Body of pancreas (tissue), 4 donors: ENCODE data around the gene SYT6. TPM values are rescaled to one million over a fixed set of nuclear protein-coding genes. Genes with fewer than 3 reads are reported as not detected.

ENCODE experiments used
- ATAC-seq: fragments of 150-250 bp; one replicate; pipeline ENCODE4 v1.9.1; 2016
- DNase-seq, 4 donors: peaks; one replicate each; pipeline ENCODE4 v3.0.0-alpha.2; 2019
- H3K27ac ChIP-seq, 4 donors: fragments of 200-600 bp; sonication (generic); 1 replicate in 3 of 4; 2 replicates in 1 of 4; pipeline versions ENCODE4 v1.5.1 to v1.6.1; 2016 to 2019; ENCODE audit warnings: mild to moderate bottlenecking in 1 of 4, mixed read lengths in 1 of 4, moderate library complexity in 1 of 4
- H3K27me3 ChIP-seq, 2 donors: fragments of 200-600 bp; sonication (generic); one replicate each; pipeline ENCODE4 v1.6.0; 2016; ENCODE audit warnings: mild to moderate bottlenecking in 1 of 2
- H3K36me3 ChIP-seq, 2 donors: fragments of 200-600 bp; sonication (generic); replicated peaks in 1 of 2; 2 replicates each; pipeline ENCODE4 v1.5.1; 2016; ENCODE audit warnings: low read depth in 2 of 2; ENCODE audit not compliant: insufficient read depth in 1 of 2
- H3K4me1 ChIP-seq: fragments of 200-600 bp; sonication (generic); one replicate; pipeline ENCODE4 v1.6.0; 2016
- H3K4me3 ChIP-seq, 2 donors: fragments of 200-600 bp; sonication (generic); 1 replicate in 1 of 2; 2 replicates in 1 of 2; pipeline ENCODE4 v1.5.1; 2016 to 2019
- H3K9me3 ChIP-seq, 3 donors: fragments of 200-600 bp; sonication (generic); 1 replicate in 2 of 3; 2 replicates in 1 of 3; pipeline ENCODE4 v1.5.1; 2016
- POLR2A ChIP-seq, 3 donors: fragments of 450-650 bp; IDR thresholded peaks; one replicate each; pipeline ENCODE4 v1.6.1; 2016; ENCODE audit warnings: antibody characterized with exemption in 3 of 3, mild to moderate bottlenecking in 2 of 3
- WGBS, 2 donors: methylation state at CpG; one replicate each; pipeline ENCODE4 v1.1.5; 2017; 5-methylcytosine and 5-hydroxymethylcytosine counted together
- intact Hi-C: fragments of 100-400 bp; cut with DNase I; formaldehyde crosslinking; loops from one replicate; pipeline ENCODE4 v1.15.1; 2023
- total RNA-seq, 2 donors: library from RNA; depleted of rRNA; stranded (reverse); fragments of >200 nt; gene quantifications; one replicate each; pipeline ENCODE4 v1.1.0, GENCODE V29; 2016
- TF ChIP-seq, protein P1 (sequence below), 7 experiments: fragments of 450-650 bp in 4 of 7; fragments of 200-600 bp in 3 of 7; sonication (generic) in 3 of 7; IDR thresholded peaks; one replicate each; pipeline ENCODE4 v1.5.1; 2016 to 2019; ENCODE audit warnings: antibody characterized with exemption in 7 of 7

SYT6 gene
- total RNA-seq, 2 donors from 2014 or later, result 3.3 to 4.4 TPM

DNA sequence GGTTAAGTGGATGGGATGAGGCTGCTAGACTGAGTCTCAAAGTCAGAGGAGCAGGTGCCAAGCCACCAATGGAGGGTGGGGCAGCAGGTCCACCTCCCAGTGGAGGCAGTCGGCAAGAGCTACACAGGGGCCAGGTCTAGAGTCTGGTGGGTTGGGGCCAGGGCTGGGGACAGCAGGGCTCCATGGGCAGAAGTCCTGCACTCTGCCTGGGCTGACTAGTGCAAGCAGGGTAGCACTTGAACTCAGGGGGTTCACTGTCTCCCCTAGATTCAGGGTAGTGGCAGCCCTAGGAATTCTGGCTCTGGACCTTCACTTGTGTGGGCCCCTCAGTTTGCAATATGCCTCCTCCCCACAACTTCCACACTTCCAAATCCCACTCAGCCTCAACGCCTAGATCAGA is 66.2 kb downstream of the SYT6 start:
- ATAC-seq (no peak), DNase-seq (no peak)
- H3K9me3 ChIP-seq, result no peaks in the 10 kb centered on the region
- H3K4me3 ChIP-seq, result no peak overlapping the region
- intact Hi-C loops, result no loop called here
- WGBS, 2 donors, result 79 to 86% methylated on average over 2 of the region's 2 CpGs
- no peak for TF ChIP-seq POLR2A (IDR thresholded peaks at IDR 0.05)
- TF ChIP-seq, protein P1, sequence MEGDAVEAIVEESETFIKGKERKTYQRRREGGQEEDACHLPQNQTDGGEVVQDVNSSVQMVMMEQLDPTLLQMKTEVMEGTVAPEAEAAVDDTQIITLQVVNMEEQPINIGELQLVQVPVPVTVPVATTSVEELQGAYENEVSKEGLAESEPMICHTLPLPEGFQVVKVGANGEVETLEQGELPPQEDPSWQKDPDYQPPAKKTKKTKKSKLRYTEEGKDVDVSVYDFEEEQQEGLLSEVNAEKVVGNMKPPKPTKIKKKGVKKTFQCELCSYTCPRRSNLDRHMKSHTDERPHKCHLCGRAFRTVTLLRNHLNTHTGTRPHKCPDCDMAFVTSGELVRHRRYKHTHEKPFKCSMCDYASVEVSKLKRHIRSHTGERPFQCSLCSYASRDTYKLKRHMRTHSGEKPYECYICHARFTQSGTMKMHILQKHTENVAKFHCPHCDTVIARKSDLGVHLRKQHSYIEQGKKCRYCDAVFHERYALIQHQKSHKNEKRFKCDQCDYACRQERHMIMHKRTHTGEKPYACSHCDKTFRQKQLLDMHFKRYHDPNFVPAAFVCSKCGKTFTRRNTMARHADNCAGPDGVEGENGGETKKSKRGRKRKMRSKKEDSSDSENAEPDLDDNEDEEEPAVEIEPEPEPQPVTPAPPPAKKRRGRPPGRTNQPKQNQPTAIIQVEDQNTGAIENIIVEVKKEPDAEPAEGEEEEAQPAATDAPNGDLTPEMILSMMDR (IDR thresholded peaks at IDR 0.05), result no peak
- no peak overlapping the region for H3K27ac ChIP-seq
- H3K36me3 ChIP-seq, result no peaks in the 10 kb centered on the region
- no peaks in the 10 kb centered on the region for H3K4me1 ChIP-seq
- H3K27me3 ChIP-seq, result no peaks in the 10 kb centered on the region

DNA sequence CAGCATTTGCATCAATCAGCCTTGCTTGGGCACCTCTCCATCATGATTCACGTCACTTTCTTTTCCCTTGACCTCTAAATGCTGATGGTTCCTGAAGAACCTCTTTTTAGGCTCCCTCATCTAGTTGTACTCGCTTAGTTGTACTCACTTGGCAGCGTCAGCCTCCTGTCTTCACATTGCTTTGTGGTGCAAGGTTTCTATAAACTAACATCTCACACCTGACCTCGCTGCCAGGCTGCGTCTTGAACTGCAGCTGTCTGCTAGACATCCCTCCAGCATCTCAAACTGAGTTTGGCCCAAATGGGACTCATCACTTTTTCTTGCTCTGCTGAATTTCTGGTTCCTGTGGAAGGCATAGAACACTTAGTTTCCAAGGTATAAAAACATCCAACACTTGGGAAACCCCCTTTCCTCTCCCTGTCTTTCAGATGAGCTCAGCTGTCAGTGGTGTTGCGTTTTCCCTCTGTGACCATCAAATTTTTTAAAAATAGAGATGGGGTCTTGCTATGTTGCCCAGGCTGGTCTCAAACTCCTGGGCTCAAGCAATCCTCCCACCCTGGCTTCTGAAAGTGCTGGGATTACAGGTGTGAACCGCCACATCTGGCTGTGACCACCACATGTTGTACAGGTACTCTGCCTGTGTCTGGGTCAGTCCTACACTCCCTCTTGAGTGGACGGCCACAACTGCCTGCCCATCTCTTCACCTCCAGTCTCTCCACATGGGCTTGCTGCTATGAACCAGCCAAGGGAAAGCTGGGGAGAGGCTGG is 66.9 kb downstream of the SYT6 start:
- TF ChIP-seq, protein P1 (IDR thresholded peaks at IDR 0.05), result no peak
- TF ChIP-seq POLR2A (IDR thresholded peaks at IDR 0.05), result no peak
- Histone ChIP-seq H3K27ac (no peak overlapping the region), H3K4me1 (no peaks in the 10 kb centered on the region), H3K27me3 (no peaks in the 10 kb centered on the region), H3K36me3 (no peaks in the 10 kb centered on the region), H3K9me3 (no peaks in the 10 kb centered on the region), H3K4me3 (no peak overlapping the region)
- DNase-seq (no peak), ATAC-seq (no peak)
- WGBS, 2 donors, result 60 to 86% methylated on average over 8 of the region's 8 CpGs
- intact Hi-C loops, result no loop called here

DNA sequence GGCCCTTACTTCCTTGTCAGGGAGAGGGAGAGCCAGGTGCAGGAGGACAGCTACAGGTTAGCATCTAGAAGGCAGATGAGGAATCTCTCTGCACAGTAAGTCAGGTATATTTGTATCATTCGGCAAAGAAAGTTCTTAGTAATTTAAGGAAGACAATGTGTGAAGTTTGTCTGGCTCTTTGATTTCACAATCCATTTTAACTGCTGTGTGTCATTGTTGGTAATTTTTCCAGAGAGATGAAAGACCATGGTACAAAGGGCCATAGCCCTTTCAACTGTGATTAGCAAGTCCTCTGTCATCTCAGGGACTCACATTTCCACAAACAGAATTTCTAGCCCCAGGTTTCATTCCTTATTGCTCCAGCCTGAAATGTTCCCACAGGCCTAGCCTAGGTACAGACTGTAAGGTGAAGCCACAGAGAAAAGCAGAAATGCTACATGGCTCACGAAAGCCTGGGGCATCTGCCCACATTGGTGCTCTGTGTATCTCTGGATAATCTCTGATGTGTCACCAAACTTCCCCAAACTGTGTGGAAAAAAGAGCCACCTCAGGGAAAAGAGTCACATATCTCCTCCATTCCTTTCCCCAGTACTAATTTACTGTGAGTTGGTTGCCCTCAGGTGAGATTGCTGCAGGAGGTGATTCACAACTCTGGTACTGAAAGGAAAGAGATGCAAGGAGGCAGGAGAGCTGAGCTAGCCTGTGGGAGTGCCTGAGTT is 70.6 kb downstream of the SYT6 start:
- no peaks in the 10 kb centered on the region for H3K4me1 ChIP-seq
- H3K9me3 ChIP-seq, result no peaks in the 10 kb centered on the region
- H3K27me3 ChIP-seq, result no peaks in the 10 kb centered on the region
- intact Hi-C loops, result no loop called here
- 63 to 67% methylated on average over 2 of the region's 2 CpGs for WGBS, 2 donors
- TF ChIP-seq, protein P1 (IDR thresholded peaks at IDR 0.05), result no peak
- TF ChIP-seq POLR2A (IDR thresholded peaks at IDR 0.05), result no peak
- ATAC-seq (no peak), DNase-seq (no peak)
- no peaks in the 10 kb centered on the region for H3K36me3 ChIP-seq
- H3K27ac ChIP-seq, result no peak overlapping the region
- H3K4me3 ChIP-seq, result no peak overlapping the region

DNA sequence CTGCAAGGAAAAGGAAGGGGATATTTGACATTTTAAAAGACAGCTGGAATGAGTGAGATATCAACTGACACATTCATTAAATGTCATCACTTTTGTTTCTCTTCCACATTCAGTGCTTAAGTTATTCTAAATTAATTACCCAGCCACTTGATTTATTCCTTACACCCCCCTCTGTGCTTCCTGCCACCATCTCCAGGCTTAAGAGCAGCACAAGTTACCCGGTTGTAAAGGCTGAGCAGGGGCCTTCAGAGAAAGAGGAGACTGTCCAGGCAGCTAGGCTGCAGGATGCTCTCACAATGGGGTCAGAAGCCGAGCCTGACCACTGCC is 71.4 kb downstream of the SYT6 start:
- H3K4me1 ChIP-seq, result no peaks in the 10 kb centered on the region
- H3K36me3 ChIP-seq, result no peaks in the 10 kb centered on the region
- intact Hi-C loops, result no loop called here
- TF ChIP-seq, protein P1 (IDR thresholded peaks at IDR 0.05), result no peak
- TF ChIP-seq POLR2A (IDR thresholded peaks at IDR 0.05), result no peak
- no peak overlapping the region for H3K27ac ChIP-seq
- no peaks in the 10 kb centered on the region for H3K9me3 ChIP-seq
- no peak overlapping the region for H3K4me3 ChIP-seq
- DNase-seq (no peak), ATAC-seq (no peak)
- H3K27me3 ChIP-seq, result no peaks in the 10 kb centered on the region
- 47% methylated on average over 2 of the region's 2 CpGs for WGBS, 2 donors
